ENCODE measurements around the gene ZNF729. TPM values are rescaled to one million over a fixed set of nuclear protein-coding genes. Genes with fewer than 3 reads are reported as not detected.

ZNF729 gene
- not detected in 2 replicates for total RNA-seq
- polyA plus RNA-seq, result not detected in 2 replicates
- not detected in 2 replicates for polyA plus RNA-seq (2012)
- polyA minus RNA-seq (ENCODE audit: low replicate concordance), result not detected in 2 replicates

- Histone ChIP-seq H3K27ac (ENCODE audit: insufficient read depth, low read length) (no peak within 1 kb of the TSS), H3K27me3 (ENCODE audit: control insufficient read depth, insufficient read depth, low read length) (no peaks in the 10 kb centered on the region), H3K4me2 (ENCODE audit: extremely low read depth, insufficient read depth, low read length) (no peak within 1 kb of the TSS), H3K9me3 (ENCODE audit: control insufficient read depth, insufficient read depth, low read depth, low read length) (no peaks in the 10 kb centered on the region), H3K4me3 (replicated peaks in 1 of 4; ENCODE audit: control extremely low read depth in 1 of 4, insufficient read depth in 1 of 4, low read depth in 3 of 4, low read length in 4 of 4) (no peak within 1 kb of the TSS), H3K36me3 (ENCODE audit: control insufficient read depth, insufficient read depth, low read length) (no peaks in the 10 kb centered on the region), H3K79me2 (ENCODE audit: control insufficient read depth, insufficient read depth, low read length) (no peaks in the 10 kb centered on the region), H2AFZ (ENCODE audit: low read length) (no peak within 1 kb of the TSS), H3K4me1 (ENCODE audit: control insufficient read depth, extremely low read depth, insufficient read depth, low read length) (no peaks in the 10 kb centered on the region), H3K9ac (ENCODE audit: insufficient read depth, low read length) (no peak within 1 kb of the TSS), H4K20me1 (ENCODE audit: control insufficient read depth, extremely low read depth, insufficient read depth, low read length) (no peaks in the 10 kb centered on the region)
- DNase-seq (ENCODE audit: low read depth in 2 of 2), result no peak
- TF ChIP-seq EZH2 (IDR thresholded peaks at IDR 0.05; ENCODE audit: low read length, missing control alignments) (no peak), CTCF (conservative IDR thresholded peaks at IDR 0.05 in 1 of 2, IDR thresholded peaks at IDR 0.05 in 1 of 2; ENCODE audit: low read depth in 1 of 2, low read length in 2 of 2) (no peak)
These were observed at the start of gene ZNF729 for GRCh38 chr19:22286151-22286810. Gene ZNF729, plus strand, starts transcription at chr19:22286441. Its CDS starts 85 bp downstream, at chr19:22286526.

GRCh38 chr19:22256856-22257255 lies 29.4 kb upstream of the ZNF729 start:
- TF ChIP-seq CTCF (conservative IDR thresholded peaks at IDR 0.05 in 1 of 2, IDR thresholded peaks at IDR 0.05 in 1 of 2; ENCODE audit: low read depth in 1 of 2, low read length in 2 of 2), result no peak
- no peak for TF ChIP-seq EZH2 (IDR thresholded peaks at IDR 0.05; ENCODE audit: low read length, missing control alignments)
- Histone ChIP-seq H3K27ac (ENCODE audit: insufficient read depth, low read length) (no peak overlapping the region), H3K4me3 (replicated peaks in 1 of 4; ENCODE audit: control extremely low read depth in 1 of 4, insufficient read depth in 1 of 4, low read depth in 3 of 4, low read length in 4 of 4) (no peak overlapping the region), H3K4me1 (ENCODE audit: control insufficient read depth, extremely low read depth, insufficient read depth, low read length) (no peaks in the 10 kb centered on the region), H3K79me2 (ENCODE audit: control insufficient read depth, insufficient read depth, low read length) (no peaks in the 10 kb centered on the region), H3K4me2 (ENCODE audit: extremely low read depth, insufficient read depth, low read length) (no peak overlapping the region), H3K9me3 (ENCODE audit: control insufficient read depth, insufficient read depth, low read depth, low read length) (no peaks in the 10 kb centered on the region), H2AFZ (ENCODE audit: low read length) (no peak overlapping the region), H3K36me3 (ENCODE audit: control insufficient read depth, insufficient read depth, low read length) (no peaks in the 10 kb centered on the region), H3K27me3 (ENCODE audit: control insufficient read depth, insufficient read depth, low read length) (no peaks in the 10 kb centered on the region), H3K9ac (ENCODE audit: insufficient read depth, low read length) (no peak overlapping the region), H4K20me1 (ENCODE audit: control insufficient read depth, extremely low read depth, insufficient read depth, low read length) (no peaks in the 10 kb centered on the region)
- DNase-seq (ENCODE audit: low read depth in 2 of 2), result no peak

GRCh38 chr19:22257381-22257780 lies 28.9 kb upstream of the ZNF729 start:
- no peaks in the 10 kb centered on the region for H3K27me3 ChIP-seq (ENCODE audit: control insufficient read depth, insufficient read depth, low read length)
- no peaks in the 10 kb centered on the region for H3K9me3 ChIP-seq (ENCODE audit: control insufficient read depth, insufficient read depth, low read depth, low read length)
- H3K36me3 ChIP-seq (ENCODE audit: control insufficient read depth, insufficient read depth, low read length), result no peaks in the 10 kb centered on the region
- no peak overlapping the region for H3K9ac ChIP-seq (ENCODE audit: insufficient read depth, low read length)
- H3K4me2 ChIP-seq (ENCODE audit: extremely low read depth, insufficient read depth, low read length), result no peak overlapping the region
- no peak for DNase-seq (ENCODE audit: low read depth in 2 of 2)
- no peaks in the 10 kb centered on the region for H3K79me2 ChIP-seq (ENCODE audit: control insufficient read depth, insufficient read depth, low read length)
- H3K4me3 ChIP-seq (replicated peaks in 1 of 4; ENCODE audit: control extremely low read depth in 1 of 4, insufficient read depth in 1 of 4, low read depth in 3 of 4, low read length in 4 of 4), result no peak overlapping the region
- no peaks in the 10 kb centered on the region for H3K4me1 ChIP-seq (ENCODE audit: control insufficient read depth, extremely low read depth, insufficient read depth, low read length)
- H2AFZ ChIP-seq (ENCODE audit: low read length), result no peak overlapping the region
- H3K27ac ChIP-seq (ENCODE audit: insufficient read depth, low read length), result no peak overlapping the region
- H4K20me1 ChIP-seq (ENCODE audit: control insufficient read depth, extremely low read depth, insufficient read depth, low read length), result no peaks in the 10 kb centered on the region
- TF ChIP-seq EZH2 (IDR thresholded peaks at IDR 0.05; ENCODE audit: low read length, missing control alignments) (no peak), CTCF (conservative IDR thresholded peaks at IDR 0.05 in 1 of 2, IDR thresholded peaks at IDR 0.05 in 1 of 2; ENCODE audit: low read depth in 1 of 2, low read length in 2 of 2) (no peak)
